ENCODE data around the gene ABCB4. TPM values are rescaled to one million over a fixed set of nuclear protein-coding genes. Genes with fewer than 3 reads are reported as not detected.

Gene ABCB4
- total RNA-seq, 1 donor from 2014 or later, result 3.7 TPM

Other genes with a start within 250 kb of the ABCB4 start
- gene CROT, start 130.0 kb downstream of the ABCB4 start, total RNA-seq, result 30.4 TPM
- 2.4 TPM for gene ABCB1, start 125.2 kb upstream of the ABCB4 start, total RNA-seq
- gene RUNDC3B, start 152.7 kb upstream of the ABCB4 start, total RNA-seq, result 1.6 TPM